HG03103 (cell line): ENCODE measurements around the gene RTEL1.

Experiments
- ATAC-seq: cut with Tn5 transposase; IDR thresholded peaks from one replicate; pipeline ENCODE4 v1.9.1; 2021; ENCODE audit warnings: low read depth; ENCODE audit not compliant: unreplicated experiment

The RTEL1 gene

GRCh38 chr20:63688228-63689045 is 30.3 kb downstream of the RTEL1 start:
- no peak for ATAC-seq

DNA sequence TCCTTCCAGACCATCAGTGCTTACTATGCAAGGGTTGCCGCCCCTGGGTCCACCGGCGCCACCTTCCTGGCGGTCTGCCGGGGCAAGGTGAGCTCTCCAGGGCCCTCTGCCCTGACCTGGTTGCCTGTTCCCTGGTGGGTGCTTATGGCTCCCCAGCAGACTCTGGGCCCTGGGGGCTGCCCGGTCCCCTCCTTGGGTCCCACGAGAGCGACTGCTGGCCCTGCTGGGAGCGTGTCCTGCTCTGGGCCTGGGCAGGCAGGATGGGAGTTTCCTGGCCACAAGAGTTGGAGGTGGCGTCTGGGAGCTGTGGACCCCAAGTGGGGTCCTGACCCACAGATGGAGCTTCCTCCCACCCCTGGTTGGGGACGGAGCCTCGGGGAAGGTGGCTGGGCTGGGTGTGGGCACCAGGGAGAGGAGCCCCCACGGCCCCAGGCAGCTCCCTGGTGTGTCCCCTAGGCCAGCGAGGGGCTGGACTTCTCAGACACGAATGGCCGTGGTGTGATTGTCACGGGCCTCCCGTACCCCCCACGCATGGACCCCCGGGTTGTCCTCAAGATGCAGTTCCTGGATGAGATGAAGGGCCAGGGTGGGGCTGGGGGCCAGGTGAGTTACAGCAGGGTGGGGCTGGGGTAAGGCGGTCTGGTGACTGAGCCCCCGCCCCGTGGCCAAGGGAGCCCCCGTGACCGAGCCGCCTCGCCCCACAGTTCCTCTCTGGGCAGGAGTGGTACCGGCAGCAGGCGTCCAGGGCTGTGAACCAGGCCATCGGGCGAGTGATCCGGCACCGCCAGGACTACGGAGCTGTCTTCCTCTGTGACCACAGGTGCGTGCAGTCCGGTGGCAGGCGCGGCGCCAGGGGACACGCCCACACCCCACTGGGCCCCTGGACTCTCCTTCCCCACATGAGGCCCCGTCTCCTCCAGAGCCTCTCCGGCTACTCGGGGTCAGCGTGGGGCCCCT is 31.2 kb downstream of the RTEL1 start:
- ATAC-seq = no peak

- ATAC-seq = no peak
Measured at GRCh38 chr20:63690003-63690897, 32.1 kb downstream of the RTEL1 start.

DNA sequence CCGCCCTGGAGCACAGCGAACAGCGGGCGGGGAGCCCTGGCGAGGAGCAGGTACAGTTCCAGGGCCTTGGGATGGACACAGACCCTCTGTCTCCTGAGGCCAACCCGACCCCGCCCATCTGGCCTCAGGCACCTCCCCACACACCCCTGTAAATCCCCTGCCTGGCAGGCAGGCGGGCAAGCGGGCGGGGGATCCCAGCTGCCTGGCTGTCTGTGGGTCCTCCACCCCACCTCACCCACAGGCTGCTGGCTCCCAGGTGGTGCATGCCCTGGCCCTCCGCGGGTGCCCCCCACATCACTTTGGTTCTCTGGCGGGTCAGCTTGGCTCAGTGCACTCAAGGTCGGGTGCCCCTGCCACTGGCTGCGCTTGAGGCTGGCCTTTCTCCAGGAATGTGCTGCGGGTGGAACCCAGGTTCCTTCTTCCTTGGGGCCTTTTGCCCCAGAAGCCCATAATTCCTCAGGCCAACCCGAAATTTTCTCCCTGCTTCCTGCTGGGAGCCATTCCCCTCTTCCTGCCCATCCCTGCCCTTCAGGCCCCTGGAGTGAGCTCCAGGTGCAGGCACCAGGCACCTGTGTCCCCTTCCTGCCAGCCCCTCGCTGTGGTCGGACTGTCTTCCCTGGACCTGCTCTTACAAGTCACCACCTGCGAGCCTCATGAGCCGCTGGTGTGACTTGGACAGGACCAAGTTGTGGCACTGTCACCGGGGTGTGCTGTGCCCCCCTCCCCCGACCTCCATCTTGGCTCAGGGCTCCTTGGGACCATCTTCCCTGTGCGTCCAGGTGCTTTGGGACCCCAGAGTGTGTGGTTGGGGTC is 33.0 kb downstream of the RTEL1 start:
- ATAC-seq = no peak

DNA sequence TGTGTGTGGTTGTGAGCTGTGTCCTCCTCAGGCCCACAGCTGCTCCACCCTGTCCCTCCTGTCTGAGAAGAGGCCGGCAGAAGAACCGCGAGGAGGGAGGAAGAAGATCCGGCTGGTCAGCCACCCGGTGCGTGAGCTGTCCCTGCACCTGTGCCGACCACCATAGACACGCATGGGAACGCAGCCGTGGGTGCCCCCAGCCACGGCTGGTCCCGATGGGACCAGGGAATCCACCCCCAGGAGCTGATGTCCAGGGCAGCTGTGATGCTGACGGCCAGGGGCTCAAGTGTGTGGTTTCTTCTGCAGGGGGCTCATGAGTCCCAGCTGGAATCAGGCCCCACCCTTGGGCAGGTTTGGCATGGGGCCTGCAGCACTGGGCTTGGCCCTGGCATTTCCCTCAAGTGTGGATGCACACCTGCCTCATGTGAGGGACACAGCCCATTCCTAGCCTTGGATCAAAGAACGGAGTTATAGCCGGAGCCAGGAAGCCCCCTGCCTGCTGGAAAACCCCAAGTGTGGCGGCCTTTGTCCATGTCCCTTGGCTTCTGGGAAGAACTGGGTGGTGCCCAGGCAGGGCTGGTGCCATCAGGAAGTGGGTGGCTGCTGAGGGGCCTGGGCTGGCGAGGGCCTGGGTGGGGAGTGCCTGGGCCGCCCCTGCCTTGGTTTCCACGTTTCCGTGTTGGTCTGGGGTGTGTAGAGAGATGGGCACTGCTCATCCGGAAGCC is 33.8 kb downstream of the RTEL1 start:
- no peak for ATAC-seq

DNA sequence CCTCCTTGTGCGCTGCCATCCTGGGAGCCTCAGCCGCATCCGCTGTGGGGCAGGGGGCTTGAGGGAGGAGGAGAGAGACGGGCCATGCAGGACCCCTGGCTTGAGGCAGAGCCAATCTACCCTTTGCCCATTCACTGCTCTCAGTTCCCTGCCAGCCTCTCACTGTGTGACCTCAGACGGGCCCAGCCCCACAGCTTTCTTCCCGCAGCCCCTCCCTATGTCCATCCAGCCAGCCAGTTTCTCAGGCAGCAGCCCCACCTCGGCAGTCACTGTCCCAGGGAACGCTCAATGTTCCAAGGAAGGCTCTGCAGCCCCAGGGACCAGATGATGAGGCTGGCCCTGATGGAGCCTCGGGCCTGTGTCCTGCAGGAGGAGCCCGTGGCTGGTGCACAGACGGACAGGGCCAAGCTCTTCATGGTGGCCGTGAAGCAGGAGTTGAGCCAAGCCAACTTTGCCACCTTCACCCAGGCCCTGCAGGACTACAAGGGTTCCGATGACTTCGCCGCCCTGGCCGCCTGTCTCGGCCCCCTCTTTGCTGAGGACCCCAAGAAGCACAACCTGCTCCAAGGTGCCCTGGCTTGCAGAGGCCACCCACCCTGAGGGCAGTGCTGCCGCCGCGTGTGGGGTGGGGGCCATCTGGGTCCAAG is 34.4 kb downstream of the RTEL1 start:
- ATAC-seq = no peak

DNA sequence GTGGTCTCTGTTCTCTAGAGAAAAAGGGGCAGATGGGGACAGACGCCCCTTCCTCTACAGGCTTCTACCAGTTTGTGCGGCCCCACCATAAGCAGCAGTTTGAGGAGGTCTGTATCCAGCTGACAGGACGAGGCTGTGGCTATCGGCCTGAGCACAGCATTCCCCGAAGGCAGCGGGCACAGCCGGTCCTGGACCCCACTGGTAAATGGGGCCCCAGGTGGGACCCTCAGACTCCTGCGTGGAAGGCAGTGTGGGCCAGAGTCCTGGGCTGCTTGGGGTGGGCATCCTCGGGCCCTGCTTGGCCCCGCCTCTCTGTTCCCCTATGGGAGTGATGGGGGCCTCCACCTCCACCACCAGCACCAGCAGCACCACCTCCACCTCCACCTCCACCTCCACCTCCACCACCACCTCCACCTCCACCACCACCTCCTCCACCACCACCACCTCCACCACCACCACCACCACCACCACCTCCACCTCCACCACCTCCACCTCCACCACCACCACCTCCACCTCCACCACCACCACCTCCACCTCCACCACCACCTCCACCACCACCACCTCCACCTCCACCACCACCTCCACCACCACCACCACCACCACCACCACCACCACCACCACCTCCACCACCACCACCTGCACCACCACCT is 35.1 kb downstream of the RTEL1 start:
- no peak for ATAC-seq

DNA sequence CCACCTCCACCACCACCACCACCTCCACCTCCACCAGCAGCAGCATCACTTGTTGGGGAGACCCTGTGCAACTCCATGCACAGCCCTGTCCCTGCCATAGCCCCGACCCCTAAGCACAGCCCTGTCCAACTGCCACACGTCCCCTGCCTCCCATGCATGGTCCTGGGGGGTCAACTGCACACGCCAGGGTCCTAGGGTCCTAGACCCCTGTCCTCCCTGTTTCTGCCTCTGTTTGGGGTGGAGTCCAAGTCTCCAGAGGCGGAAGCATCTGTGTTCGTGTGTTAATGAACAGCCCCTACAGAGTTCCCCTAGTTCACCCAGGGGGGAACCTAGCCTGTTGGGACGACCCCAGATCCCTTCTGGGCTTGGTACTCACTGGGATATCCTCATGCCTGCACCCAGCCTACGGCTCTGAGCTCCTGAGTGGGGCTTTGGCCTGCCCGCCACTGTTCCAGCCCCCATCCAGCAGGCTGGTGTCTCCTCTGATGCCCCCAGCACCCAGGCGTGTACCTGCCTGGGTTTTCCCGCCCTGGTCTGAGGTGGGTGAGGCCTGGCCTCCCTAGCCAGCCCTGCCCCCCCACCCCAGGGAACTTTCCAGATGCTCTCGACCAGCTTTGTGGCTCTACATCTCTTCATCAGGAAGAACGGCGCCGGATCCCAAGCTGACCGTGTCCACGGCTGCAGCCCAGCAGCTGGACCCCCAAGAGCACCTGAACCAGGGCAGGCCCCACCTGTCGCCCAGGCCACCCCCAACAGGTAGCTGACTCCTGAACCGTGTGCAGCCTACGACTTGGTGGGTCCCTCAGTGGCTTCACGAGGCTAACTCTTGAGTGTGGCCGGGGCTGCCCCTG is 35.8 kb downstream of the RTEL1 start:
- no peak for ATAC-seq

- no peak for ATAC-seq
Measured at GRCh38 chr20:63694584-63695423, 36.7 kb downstream of the RTEL1 start.

DNA sequence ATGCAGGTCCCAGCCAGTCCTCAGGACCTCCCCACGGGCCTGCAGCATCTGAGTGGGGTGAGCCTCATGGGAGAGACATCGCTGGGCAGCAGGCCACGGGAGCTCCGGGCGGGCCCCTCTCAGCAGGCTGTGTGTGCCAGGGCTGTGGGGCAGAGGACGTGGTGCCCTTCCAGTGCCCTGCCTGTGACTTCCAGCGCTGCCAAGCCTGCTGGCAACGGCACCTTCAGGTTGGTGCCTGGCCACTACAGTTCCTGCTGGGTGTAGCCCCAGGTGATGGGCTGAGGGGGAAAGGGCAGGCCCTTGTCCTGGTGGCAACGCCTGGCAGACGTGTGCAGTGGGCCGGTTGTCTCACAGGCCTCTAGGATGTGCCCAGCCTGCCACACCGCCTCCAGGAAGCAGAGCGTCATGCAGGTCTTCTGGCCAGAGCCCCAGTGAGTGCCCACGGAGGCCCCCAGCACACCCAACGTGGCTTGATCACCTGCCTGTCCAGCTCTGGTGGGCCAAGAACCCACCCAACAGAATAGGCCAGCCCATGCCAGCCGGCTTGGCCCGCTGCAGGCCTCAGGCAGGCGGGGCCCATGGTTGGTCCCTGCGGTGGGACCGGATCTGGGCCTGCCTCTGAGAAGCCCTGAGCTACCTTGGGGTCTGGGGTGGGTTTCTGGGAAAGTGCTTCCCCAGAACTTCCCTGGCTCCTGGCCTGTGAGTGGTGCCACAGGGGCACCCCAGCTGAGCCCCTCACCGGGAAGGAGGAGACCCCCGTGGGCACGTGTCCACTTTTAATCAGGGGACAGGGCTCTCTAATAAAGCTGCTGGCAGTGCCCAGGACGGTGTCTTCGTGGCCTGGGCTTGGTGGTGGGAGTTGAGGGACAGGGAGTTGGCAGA is 37.6 kb downstream of the RTEL1 start:
- ATAC-seq = no peak

DNA sequence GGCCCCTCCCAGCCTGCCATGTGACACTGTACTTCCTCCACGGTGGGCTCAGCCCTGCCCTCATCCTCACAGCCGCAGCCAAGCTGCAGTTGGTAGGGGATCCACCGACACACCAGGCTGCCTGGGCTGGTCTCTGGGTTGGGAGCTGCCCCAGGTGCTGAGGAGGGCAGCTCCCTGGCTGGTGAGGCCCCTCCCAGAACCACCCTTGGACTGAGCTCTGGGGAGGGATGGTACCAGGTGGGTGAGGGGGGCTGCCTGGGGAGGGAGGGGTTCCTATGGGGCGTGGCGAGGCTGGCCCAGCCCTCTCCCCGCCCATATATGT is 38.2 kb downstream of the RTEL1 start:
- no peak for ATAC-seq

- no peak for ATAC-seq
Measured at GRCh38 chr20:63696628-63697356, 38.7 kb downstream of the RTEL1 start, which contains the start of gene TNFRSF6B. TSS of gene TNFRSF6B (plus strand) at chr20:63696652. CDS start at chr20:63696768, 116 bp downstream.

GRCh38 chr20:63697357-63697867 is 39.3 kb downstream of the RTEL1 start:
- no peak for ATAC-seq

DNA sequence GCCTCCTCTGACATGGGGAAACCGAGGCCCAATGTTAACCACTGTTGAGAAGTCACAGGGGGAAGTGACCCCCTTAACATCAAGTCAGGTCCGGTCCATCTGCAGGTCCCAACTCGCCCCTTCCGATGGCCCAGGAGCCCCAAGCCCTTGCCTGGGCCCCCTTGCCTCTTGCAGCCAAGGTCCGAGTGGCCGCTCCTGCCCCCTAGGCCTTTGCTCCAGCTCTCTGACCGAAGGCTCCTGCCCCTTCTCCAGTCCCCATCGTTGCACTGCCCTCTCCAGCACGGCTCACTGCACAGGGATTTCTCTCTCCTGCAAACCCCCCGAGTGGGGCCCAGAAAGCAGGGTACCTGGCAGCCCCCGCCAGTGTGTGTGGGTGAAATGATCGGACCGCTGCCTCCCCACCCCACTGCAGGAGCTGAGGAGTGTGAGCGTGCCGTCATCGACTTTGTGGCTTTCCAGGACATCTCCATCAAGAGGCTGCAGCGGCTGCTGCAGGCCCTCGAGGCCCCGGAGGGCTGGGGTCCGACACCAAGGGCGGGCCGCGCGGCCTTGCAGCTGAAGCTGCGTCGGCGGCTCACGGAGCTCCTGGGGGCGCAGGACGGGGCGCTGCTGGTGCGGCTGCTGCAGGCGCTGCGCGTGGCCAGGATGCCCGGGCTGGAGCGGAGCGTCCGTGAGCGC is 39.9 kb downstream of the RTEL1 start:
- no peak for ATAC-seq
